ENCODE data around the gene ABLIM1. TPM values are rescaled to one million over a fixed set of nuclear protein-coding genes. Genes with fewer than 3 reads are reported as not detected.

The ABLIM1 gene
- total and polyA plus RNA-seq, 10 of the 15 experiments (the other 5 are each of a cell fraction or from before 2014, with no cell fraction given) = 14.2 to 50.5 (median 28.1) TPM

- FAIRE-seq (no peak), DNase-seq (ENCODE audit: low read depth, low spot score) (no peak), ATAC-seq (no peak)
- ChIA-PET SMC1A (ENCODE audit: uncharacterized antibody, unreplicated experiment) (interaction anchor here (0.8 to 2.0 kb wide), 3 partner anchors 16 to 91 kb away, joined by 3 to 4 read pairs (median 3); no protein-coding TSS in a partner anchor), CTCF (interaction anchor here (0.6 kb wide), 2 partner anchors 23 to 47 kb away, joined by 3 read pairs; no protein-coding TSS in a partner anchor), RAD21 (ENCODE audit: unreplicated experiment) (interaction anchor here (1.5 kb wide), 1 partner anchor 27 kb away, joined by 4 read pairs; no protein-coding TSS in a partner anchor), POLR2A (no interaction called here)
- Histone ChIP-seq H3K27me3 (replicated peaks in 1 of 2; ENCODE audit: control insufficient read depth in 2 of 2, insufficient read depth in 2 of 2, low read length in 1 of 2) (no peaks in the 10 kb centered on the region), H3K4me2 (ENCODE audit: control insufficient read depth, insufficient read depth) (no peak overlapping the region), H3K9me3 (replicated peaks; ENCODE audit: control insufficient read depth, insufficient read depth, low read length) (peaks cover 3% of the 10 kb centered on the region; the same call in 2 of the 3 replicates), H3K9ac (ENCODE audit: control insufficient read depth, insufficient read depth, low read length) (no peak overlapping the region), H3K4me1 (ENCODE audit: control insufficient read depth, insufficient read depth, low read length) (peaks cover 20% of the 10 kb centered on the region), H3K79me2 (ENCODE audit: control insufficient read depth, insufficient read depth, low read length) (no peaks in the 10 kb centered on the region), H3K4me3 (no peak overlapping the region), H4K20me1 (ENCODE audit: control insufficient read depth, insufficient read depth) (no peaks in the 10 kb centered on the region), H3K36me3 (ENCODE audit: control insufficient read depth in 2 of 2, insufficient read depth in 2 of 2, low read length in 1 of 2) (no peaks in the 10 kb centered on the region), H2AFZ (ENCODE audit: control insufficient read depth, low read depth, low read length) (no peak overlapping the region), H3K27ac (ENCODE audit: control insufficient read depth, insufficient read depth) (no peak overlapping the region)
- BruUV-seq (replicated peaks) = no TSS peak
- no peak for TF ChIP-seq SP1 (IDR thresholded peaks at IDR 0.05; ENCODE audit: low read depth, low read length)
- TF ChIP-seq SREBF2 (IDR thresholded peaks at IDR 0.05; ENCODE audit: low read length) = no peak
- no peak for TF ChIP-seq TCF7 (IDR thresholded peaks at IDR 0.05; ENCODE audit: borderline replicate concordance)
- no peak for TF ChIP-seq ZSCAN29 (IDR thresholded peaks at IDR 0.05)
- no peak for TF ChIP-seq POU2F2 (IDR thresholded peaks at IDR 0.05; ENCODE audit: borderline replicate concordance, low read depth, low read length)
- TF ChIP-seq ZNF217 (IDR thresholded peaks at IDR 0.05) = no peak
- no peak for TF ChIP-seq ZNF207 (IDR thresholded peaks at IDR 0.05; ENCODE audit: borderline replicate concordance)
- TF ChIP-seq NKRF (conservative IDR thresholded peaks at IDR 0.05) = no peak
- no peak for TF ChIP-seq MEF2B (IDR thresholded peaks at IDR 0.05; ENCODE audit: partially characterized antibody, poor library complexity, severe bottlenecking)
- no peak for TF ChIP-seq MXI1 (IDR thresholded peaks at IDR 0.05; ENCODE audit: low read depth, low read length)
- TF ChIP-seq ZNF592 (IDR thresholded peaks at IDR 0.05) = no peak
- no peak for TF ChIP-seq SREBF1 (IDR thresholded peaks at IDR 0.05; ENCODE audit: low read length)
- no peak for TF ChIP-seq GATAD2B (conservative IDR thresholded peaks at IDR 0.05; ENCODE audit: low read depth)
- TF ChIP-seq SIX5 (IDR thresholded peaks at IDR 0.05; ENCODE audit: low read depth, low read length, severe bottlenecking) = no peak
- no peak for TF ChIP-seq SMC3 (IDR thresholded peaks at IDR 0.05; ENCODE audit: borderline replicate concordance, low read length)
- 34% methylated on average over 6 of the region's 6 CpGs for WGBS (ENCODE audit: insufficient coverage, insufficient replicate concordance, low lambda C conversion rate, missing lambda C conversion rate)
- in situ Hi-C loops (cut with MboI) = no loop called here
- intact Hi-C loops (cut with micrococcal nuclease; ENCODE audit: unreplicated experiment) = no loop called here
Observed at GRCh38 chr10:114394531-114394930, 263.5 kb downstream of the ABLIM1 start.
